ENCODE data around the gene ABCD1.
A peak's percentile ranks its signal among the peaks of the same experiment; 100 is the strongest.
"Not testable (repeated sequence)": the region's sequence is repeated elsewhere in the genome, so short reads cannot be mapped to it uniquely, and the experiment has no call there.

The ABCD1 gene

GRCh38 chrX:153724252-153725038, at the start of gene ABCD1, which contains the start of gene BCAP31:
TSS of gene ABCD1 (plus strand) at chrX:153724856. CDS start at chrX:153725267, 411 bp downstream.
TSS of gene BCAP31 (minus strand) at chrX:153724387. CDS start at chrX:153723244, 1,143 bp downstream.
- DNase-seq (ENCODE audit: low spot score): peak; percentile 90

- DNase-seq (ENCODE audit: low spot score): no peak
Measured at GRCh38 chrX:153681175-153681574, 43.5 kb upstream of the ABCD1 start.

GRCh38 chrX:153683486-153683885, 41.2 kb upstream of the ABCD1 start:
- not testable (repeated sequence) for DNase-seq (ENCODE audit: low spot score)

GRCh38 chrX:153684467-153685155, 40.0 kb upstream of the ABCD1 start:
- DNase-seq (ENCODE audit: low spot score): no peak

- DNase-seq (ENCODE audit: low spot score): no peak
Measured at GRCh38 chrX:153685156-153685536, 39.5 kb upstream of the ABCD1 start.

- DNase-seq (ENCODE audit: low spot score): no peak
Measured at GRCh38 chrX:153685751-153686696, 38.6 kb upstream of the ABCD1 start.

GRCh38 chrX:153686711-153687110, 37.9 kb upstream of the ABCD1 start:
- no peak for DNase-seq (ENCODE audit: low spot score)

GRCh38 chrX:153687121-153688039, 37.3 kb upstream of the ABCD1 start, which contains the start of gene SLC6A8:
TSS of gene SLC6A8 (plus strand) at chrX:153687926. CDS start at chrX:153688575, 649 bp downstream.
- DNase-seq (ENCODE audit: low spot score): peak; percentile 56

GRCh38 chrX:153688071-153688470, 36.6 kb upstream of the ABCD1 start:
- no peak for DNase-seq (ENCODE audit: low spot score)

GRCh38 chrX:153688506-153688905, 36.1 kb upstream of the ABCD1 start:
- no peak for DNase-seq (ENCODE audit: low spot score)

- DNase-seq (ENCODE audit: low spot score): peak; percentile 35
Measured at GRCh38 chrX:153688911-153689590, 35.6 kb upstream of the ABCD1 start.

GRCh38 chrX:153689654-153690465, 34.8 kb upstream of the ABCD1 start:
- DNase-seq (ENCODE audit: low spot score): no peak

- no peak for DNase-seq (ENCODE audit: low spot score)
Measured at GRCh38 chrX:153690466-153690865, 34.2 kb upstream of the ABCD1 start.

GRCh38 chrX:153691032-153691827, 33.4 kb upstream of the ABCD1 start:
- not testable (repeated sequence) for DNase-seq (ENCODE audit: low spot score)

GRCh38 chrX:153692003-153692402, 32.7 kb upstream of the ABCD1 start:
- DNase-seq (ENCODE audit: low spot score): no peak

- DNase-seq (ENCODE audit: low spot score): no peak
Measured at GRCh38 chrX:153692611-153693156, 32.0 kb upstream of the ABCD1 start.

- no peak for DNase-seq (ENCODE audit: low spot score)
Measured at GRCh38 chrX:153693216-153694086, 31.2 kb upstream of the ABCD1 start.
